HG03442 (cell line): ENCODE results near the gene PTPRN2.

Source experiments
- ATAC-seq: cut with Tn5 transposase; IDR thresholded peaks from one replicate; pipeline ENCODE4 v1.9.1; 2021; ENCODE audit warnings: mild to moderate bottlenecking, moderate library complexity; ENCODE audit not compliant: unreplicated experiment

Gene PTPRN2

GRCh38 chr7:158447506-158448171 lies 140.0 kb downstream of the PTPRN2 start:
- ATAC-seq, result no peak

GRCh38 chr7:158447151-158447505 lies 140.5 kb downstream of the PTPRN2 start:
- ATAC-seq, result no peak

DNA sequence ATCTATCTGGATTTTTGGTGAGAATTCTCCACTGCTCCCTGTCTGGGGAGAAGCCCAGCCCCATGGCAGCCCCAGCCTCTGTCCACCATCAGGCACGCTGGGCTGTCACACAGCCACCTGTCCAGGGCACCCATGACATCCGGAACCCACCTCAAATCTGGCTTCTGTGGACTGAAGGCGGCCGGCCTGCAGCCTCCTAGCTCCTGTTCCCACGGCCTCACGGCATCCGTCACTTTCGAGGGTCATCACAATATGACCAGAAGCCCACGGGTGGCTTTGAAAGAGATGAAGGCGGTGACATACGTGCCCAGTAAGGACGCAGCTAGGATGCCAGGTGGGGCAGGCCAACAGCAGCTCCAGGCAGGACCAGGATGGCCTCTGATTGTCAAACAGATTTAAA lies 140.9 kb downstream of the PTPRN2 start:
- ATAC-seq, result no peak

DNA sequence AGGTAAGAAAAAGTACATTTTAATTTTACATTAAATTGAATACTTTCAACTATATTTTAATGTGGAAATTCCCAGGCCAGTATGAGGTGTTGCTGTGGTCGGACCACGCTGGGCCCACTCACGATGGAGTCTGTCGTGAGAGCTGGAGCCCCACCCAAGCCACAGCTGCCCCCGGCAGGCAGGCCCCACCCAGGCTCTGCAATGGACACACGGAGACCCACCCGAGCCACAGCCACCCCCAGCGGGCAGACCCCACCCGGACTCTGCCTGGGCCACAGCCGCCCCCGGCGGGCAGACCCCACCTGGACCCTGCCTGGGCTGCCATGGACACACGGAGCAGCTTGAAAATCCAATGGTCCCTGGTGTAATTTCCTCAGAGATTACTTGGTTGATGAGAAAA lies 141.3 kb downstream of the PTPRN2 start:
- no peak for ATAC-seq

GRCh38 chr7:158445421-158446175 lies 142.0 kb downstream of the PTPRN2 start:
- ATAC-seq, result no peak

DNA sequence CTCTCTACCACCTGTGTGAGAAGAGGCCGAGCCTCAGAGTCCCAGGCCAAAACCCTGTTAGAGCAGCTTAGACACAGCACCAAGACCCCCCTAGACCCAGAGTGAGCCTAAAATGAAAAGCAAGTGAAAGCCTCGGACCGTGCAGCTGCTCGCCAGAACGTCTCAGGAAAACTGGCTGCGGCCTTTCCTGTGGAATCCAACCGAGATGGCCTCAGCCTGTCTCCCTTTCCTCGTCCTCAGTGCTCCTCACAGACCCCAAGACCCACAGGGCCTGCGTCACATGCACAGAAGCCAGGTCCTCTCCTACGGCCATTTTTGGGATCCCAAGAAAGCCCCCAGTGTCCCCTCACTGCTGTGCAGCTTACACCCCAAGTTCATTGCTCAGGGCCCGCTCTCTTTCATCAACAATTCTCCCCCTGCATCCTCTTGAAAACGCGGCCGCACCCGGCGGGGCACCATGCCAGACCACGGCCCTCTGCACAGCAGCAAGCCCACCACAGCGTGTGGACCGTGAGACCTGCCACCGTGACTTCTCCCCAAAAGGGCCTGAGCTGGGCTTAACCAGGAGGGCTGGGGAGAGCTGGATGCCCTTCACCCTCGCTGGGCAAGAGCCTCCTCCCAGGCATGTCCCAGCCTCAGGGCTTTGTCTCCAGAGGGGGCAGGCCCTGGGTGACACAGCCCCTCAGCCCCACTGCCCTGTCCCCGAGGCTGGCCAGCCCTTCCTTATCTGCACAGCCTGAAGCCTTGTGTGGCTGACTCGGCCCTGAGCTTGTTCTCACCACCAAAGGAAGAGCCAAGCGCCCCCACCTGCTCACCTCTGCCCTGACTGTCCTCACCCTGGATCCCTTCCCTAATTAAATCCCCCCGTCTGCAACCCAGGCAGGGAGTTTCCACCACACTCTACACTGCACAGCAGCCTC lies 142.9 kb downstream of the PTPRN2 start:
- no peak for ATAC-seq

DNA sequence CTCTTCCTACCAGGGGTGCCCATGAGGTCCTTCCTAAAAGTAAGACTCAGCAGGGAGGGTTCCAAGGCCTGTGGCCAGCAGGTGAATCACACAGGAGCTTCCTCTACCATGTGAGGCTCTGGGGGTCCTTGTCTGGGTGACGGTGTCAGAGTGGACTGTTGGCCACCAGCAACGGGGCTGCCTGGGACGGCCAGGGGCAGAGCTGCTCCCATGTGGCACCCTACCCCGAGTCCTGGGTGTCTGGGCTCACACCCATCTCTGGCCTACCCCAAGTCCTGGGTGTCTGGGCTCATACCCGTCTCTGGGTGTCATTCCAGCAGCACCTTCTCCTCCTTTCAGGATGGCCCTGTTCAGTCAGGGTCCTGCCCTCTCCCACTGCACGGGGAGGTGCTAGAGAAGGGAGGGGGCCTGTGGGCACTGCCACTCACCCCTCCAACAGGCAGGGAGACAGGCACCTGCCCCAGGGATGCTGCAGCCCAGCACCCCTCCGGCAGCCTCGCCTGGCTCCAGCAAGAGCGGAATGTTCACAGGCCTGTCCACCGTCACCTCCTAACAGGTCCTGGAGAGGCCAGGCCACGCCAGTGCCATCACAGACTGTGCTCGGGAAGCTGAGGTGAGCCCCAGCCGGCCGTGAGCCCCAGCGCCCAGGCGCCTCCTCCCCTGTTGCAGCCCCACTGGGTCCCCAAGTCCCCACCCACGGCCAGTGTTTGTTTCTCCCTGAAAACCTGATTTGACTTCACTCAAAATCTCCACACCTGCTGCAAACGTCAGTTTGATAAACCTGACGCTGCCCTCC lies 143.7 kb downstream of the PTPRN2 start:
- ATAC-seq, result no peak

- ATAC-seq, result no peak
Measured at GRCh38 chr7:158443014-158443687, 144.5 kb downstream of the PTPRN2 start.

DNA sequence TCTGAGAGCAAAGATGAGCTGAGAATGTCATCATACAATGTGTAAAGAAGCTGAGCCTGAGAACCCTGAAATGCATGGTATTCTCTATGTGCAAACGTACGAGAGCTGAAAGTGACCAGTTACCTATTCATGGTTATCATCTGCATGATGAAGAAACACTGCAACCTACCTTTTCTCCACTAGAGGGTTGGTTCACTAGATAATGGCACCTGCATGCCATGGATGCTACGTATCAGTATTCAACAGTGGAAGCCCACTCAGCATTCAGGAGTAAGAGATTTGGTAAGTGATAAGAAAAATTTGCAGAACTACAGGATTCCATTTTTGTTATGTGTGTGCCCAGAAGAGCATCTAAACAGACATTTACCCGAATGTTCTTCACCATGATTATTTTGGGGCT lies 145.4 kb downstream of the PTPRN2 start:
- ATAC-seq, result no peak

GRCh38 chr7:158439035-158439434 lies 148.6 kb downstream of the PTPRN2 start:
- no peak for ATAC-seq

DNA sequence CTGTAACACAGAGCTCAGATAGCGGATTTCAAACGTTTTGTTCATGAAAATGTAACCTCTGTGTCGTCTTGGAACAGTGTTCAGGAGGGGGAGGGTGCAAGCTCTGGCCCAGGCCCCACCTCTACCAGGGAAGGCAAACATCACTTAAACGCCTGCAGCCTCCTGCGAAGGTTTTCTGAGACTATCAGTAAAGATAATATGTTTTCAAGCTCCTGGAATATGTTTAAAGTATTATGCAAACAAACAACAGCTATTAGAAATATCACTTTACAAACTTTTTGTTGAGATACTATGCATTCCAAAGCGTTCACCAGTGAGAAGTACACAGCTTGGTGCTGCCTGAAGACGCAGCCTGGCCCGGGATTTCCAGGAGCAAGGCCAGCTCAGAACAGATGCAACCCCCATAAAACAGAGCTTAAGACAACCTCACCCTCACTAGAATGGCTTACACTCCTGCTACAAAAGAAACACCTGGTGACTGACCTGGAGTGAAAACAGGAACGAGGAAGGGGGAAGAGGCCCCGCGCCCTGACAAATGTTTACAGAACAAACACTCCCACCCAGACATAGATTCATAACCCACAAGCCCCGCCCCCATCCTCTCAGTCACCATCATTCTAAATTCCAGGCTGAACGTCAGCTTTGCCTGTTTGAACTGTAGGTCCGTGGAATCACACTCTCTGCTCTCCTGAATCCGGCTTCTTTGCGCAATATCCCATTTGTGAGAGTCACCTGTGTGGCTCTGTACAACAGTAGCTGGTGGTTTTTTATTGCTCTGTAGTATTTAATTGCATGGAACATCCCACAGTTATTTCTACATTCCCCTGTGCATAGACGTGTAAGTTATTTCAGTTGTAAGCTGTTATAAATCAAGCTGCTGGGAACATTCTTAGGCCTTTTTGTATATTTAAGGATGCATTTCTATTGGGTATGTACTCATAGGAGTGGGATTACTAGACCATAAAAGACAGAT lies 155.0 kb downstream of the PTPRN2 start:
- no peak for ATAC-seq

DNA sequence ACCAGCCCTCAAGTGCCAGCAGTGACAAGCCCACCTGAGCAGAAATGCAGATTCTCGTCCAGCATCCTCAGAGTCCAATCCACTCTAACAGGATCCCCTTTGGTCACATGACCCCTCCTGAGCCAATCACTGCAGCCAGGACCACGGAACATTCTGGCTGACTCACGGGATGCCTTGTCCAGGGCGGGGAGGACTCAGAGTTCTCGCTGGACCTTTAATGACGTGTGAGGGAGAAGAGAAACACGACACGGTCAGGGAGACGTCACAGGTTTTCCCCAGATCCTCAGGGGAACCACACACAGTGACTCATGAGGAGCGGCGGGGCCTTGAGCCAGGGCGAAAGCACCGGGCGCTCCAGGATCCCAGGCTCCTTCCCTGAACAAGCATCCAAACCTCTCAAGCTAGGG lies 155.7 kb downstream of the PTPRN2 start:
- ATAC-seq, result no peak

- ATAC-seq, result no peak
Measured at GRCh38 chr7:158431055-158431940, 156.3 kb downstream of the PTPRN2 start.

DNA sequence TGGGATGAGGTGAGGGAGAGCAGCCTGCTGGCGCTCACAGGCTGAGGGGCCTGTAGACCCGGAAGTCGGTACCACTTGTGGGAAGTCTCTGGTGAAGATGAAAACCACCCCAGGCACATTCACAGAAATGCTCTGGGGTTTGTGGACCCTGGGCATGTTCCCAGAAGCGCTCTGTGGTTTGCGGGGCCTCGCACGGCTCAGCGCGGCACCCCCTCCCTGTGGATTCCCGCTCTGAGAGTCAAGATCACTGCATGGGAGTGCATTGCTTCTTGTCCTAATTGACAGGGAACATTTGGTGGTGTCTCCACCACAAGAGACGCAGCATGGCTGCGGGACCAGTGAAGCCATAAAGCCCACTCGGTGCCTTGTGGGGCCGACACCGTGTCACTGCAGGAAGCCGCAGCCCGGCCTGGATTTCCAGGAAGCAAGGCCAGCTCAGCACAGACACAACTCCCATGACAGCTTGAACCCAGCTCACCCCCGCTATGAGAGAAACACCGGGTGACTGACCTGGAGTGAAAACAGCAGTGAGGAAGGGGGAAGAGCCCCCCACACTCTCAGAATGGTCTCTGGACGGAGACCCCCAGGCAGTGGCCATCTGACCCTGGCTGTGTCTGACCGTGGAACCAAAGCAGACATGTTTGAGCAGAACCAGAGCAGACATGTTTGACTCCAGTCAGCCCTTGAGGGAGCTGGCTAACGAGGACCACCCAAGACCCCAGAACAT lies 157.2 kb downstream of the PTPRN2 start:
- ATAC-seq, result no peak

- ATAC-seq, result no peak
Measured at GRCh38 chr7:158428837-158429753, 158.5 kb downstream of the PTPRN2 start.

- ATAC-seq, result no peak
Measured at GRCh38 chr7:158428131-158428836, 159.3 kb downstream of the PTPRN2 start.
